Measurements from ENCODE around the gene KLHL35.

DNA sequence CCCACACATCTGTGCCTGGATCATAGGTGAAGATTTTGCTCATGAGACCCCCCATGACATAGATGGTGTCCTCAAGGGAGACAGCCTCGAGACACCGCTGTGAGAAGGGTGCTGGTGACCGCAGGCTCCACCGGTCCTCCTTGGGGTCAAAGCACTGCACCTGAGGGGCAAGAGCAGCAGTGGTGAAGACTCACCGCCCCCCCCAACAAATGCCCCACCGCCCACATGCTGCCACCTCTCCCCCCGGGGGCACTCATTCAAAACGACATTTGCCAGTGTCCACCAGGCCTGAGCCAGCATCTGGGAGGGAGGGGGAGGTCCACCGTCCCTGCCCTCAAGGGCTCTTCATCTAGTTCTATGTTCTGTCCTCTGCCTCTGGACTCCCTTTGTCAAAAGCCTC, 9.3 kb downstream of the KLHL35 start:
- TF ChIP-seq, protein P1, sequence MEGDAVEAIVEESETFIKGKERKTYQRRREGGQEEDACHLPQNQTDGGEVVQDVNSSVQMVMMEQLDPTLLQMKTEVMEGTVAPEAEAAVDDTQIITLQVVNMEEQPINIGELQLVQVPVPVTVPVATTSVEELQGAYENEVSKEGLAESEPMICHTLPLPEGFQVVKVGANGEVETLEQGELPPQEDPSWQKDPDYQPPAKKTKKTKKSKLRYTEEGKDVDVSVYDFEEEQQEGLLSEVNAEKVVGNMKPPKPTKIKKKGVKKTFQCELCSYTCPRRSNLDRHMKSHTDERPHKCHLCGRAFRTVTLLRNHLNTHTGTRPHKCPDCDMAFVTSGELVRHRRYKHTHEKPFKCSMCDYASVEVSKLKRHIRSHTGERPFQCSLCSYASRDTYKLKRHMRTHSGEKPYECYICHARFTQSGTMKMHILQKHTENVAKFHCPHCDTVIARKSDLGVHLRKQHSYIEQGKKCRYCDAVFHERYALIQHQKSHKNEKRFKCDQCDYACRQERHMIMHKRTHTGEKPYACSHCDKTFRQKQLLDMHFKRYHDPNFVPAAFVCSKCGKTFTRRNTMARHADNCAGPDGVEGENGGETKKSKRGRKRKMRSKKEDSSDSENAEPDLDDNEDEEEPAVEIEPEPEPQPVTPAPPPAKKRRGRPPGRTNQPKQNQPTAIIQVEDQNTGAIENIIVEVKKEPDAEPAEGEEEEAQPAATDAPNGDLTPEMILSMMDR (IDR thresholded peaks at IDR 0.05), result no peak
- no peak for TF ChIP-seq POLR2AphosphoS5 (IDR thresholded peaks at IDR 0.05)
- TF ChIP-seq POLR2A (IDR thresholded peaks at IDR 0.05), result no peak
- TF ChIP-seq EP300 (IDR thresholded peaks at IDR 0.05), result no peak
